Brain microvascular endothelial cell (primary cell): ENCODE data around the gene ZNF747.

ENCODE experiments used
- DNase-seq: peaks from one replicate; pipeline ENCODE4 v3.0.0-alpha.2; 2020
- H3K27ac ChIP-seq: fragments of 250-450 bp; sonication (Bioruptor Pico); 2 replicates; pipeline ENCODE4 v1.5.1; 2020; ENCODE audit warnings: mild to moderate bottlenecking, moderate library complexity
- H3K27me3 ChIP-seq: fragments of 250-450 bp; sonication (Bioruptor Pico); replicated peaks from 2 replicates; pipeline ENCODE4 v1.5.1; 2020; ENCODE audit warnings: mild to moderate bottlenecking
- H3K36me3 ChIP-seq: fragments of 250-450 bp; sonication (Bioruptor Pico); replicated peaks from 2 replicates; pipeline ENCODE4 v1.5.1; 2020; ENCODE audit warnings: mild to moderate bottlenecking
- H3K4me3 ChIP-seq: 2 replicates; pipeline ENCODE4 v1.5.1; 2011; ENCODE audit warnings: low read depth, mild to moderate bottlenecking, control low read depth, low read length, moderate library complexity
- CTCF ChIP-seq: IDR thresholded peaks from 2 replicates; pipeline ENCODE4 v1.5.1; 2011; ENCODE audit warnings: low read depth, mild to moderate bottlenecking, moderate library complexity, low read length, control low read depth, inconsistent platforms; ENCODE audit errors: missing control alignments
- in situ Hi-C: cut with HindIII; loops from 2 replicates; pipeline ENCODE4 v1.10.0; 2017; ENCODE audit warnings: low sequenced_read_pairs, low pct_ligation_motif_present

ZNF747 gene

GRCh38 chr16:30561089-30561816 lies 26.6 kb upstream of the ZNF747 start:
- Histone ChIP-seq H3K27ac (no peak overlapping the region), H3K36me3 (no peaks in the 10 kb centered on the region), H3K27me3 (no peaks in the 10 kb centered on the region), H3K4me3 (peak overlapping the region; percentile 38)
- no peak for TF ChIP-seq CTCF
- DNase-seq: no peak
- in situ Hi-C loops: no loop called here

- in situ Hi-C loops: no loop called here
- Histone ChIP-seq H3K4me3 (no peak overlapping the region), H3K27ac (no peak overlapping the region), H3K27me3 (no peaks in the 10 kb centered on the region), H3K36me3 (peaks cover 7% of the 10 kb centered on the region)
- no peak for TF ChIP-seq CTCF
- DNase-seq: no peak
Observed at GRCh38 chr16:30559690-30560089, 25.0 kb upstream of the ZNF747 start.

GRCh38 chr16:30558789-30559377 lies 24.2 kb upstream of the ZNF747 start:
- Histone ChIP-seq H3K27me3 (no peaks in the 10 kb centered on the region), H3K36me3 (peaks cover 7% of the 10 kb centered on the region), H3K4me3 (peak overlapping the region; percentile 38), H3K27ac (peak overlapping the region; percentile 19)
- TF ChIP-seq CTCF: no peak
- no peak for DNase-seq
- in situ Hi-C loops: no loop called here

- peaks cover 7% of the 10 kb centered on the region for H3K36me3 ChIP-seq
- peak within 1 kb of the TSS; percentile 73 for H3K27ac ChIP-seq
- DNase-seq: peak; percentile 98
- no peaks in the 10 kb centered on the region for H3K27me3 ChIP-seq
- peak within 1 kb of the TSS; percentile 79 for H3K4me3 ChIP-seq
- no peak for TF ChIP-seq CTCF
- in situ Hi-C loops: no loop called here
Observed at GRCh38 chr16:30557957-30558788, 23.5 kb upstream of the ZNF747 start, which contains the start of gene ZNF764. ZNF764 (minus strand) TSS chr16:30558374; CDS start chr16:30558182, 192 bp downstream.

GRCh38 chr16:30557707-30557956 lies 23.0 kb upstream of the ZNF747 start:
- Histone ChIP-seq H3K27ac (peak overlapping the region; percentile 73), H3K4me3 (peak overlapping the region; percentile 79), H3K27me3 (no peaks in the 10 kb centered on the region), H3K36me3 (peaks cover 7% of the 10 kb centered on the region)
- no peak for DNase-seq
- in situ Hi-C loops: no loop called here
- no peak for TF ChIP-seq CTCF
